ENCODE data around the gene SRBD1.
"Not testable (repeated sequence)": the region's sequence is repeated elsewhere in the genome, so short reads cannot be mapped to it uniquely, and the experiment has no call there.

SRBD1 gene

GRCh38 chr2:45460825-45461224 lies 150.2 kb downstream of the SRBD1 start:
- DNase-seq: no peak

GRCh38 chr2:45459860-45460259 lies 151.2 kb downstream of the SRBD1 start:
- no peak for DNase-seq

- DNase-seq: no peak
Measured at GRCh38 chr2:45458909-45459563, 152.0 kb downstream of the SRBD1 start.

- DNase-seq: no peak
Measured at GRCh38 chr2:45457211-45457945, 153.7 kb downstream of the SRBD1 start.

GRCh38 chr2:45452866-45453265 lies 158.2 kb downstream of the SRBD1 start:
- no peak for DNase-seq

- DNase-seq: no peak
Measured at GRCh38 chr2:45450634-45451033, 160.4 kb downstream of the SRBD1 start.

- DNase-seq: no peak
Measured at GRCh38 chr2:45448217-45448616, 162.8 kb downstream of the SRBD1 start.

- DNase-seq: no peak
Measured at GRCh38 chr2:45446016-45446415, 165.1 kb downstream of the SRBD1 start.

- DNase-seq: no peak
Measured at GRCh38 chr2:45445037-45445436, 166.0 kb downstream of the SRBD1 start.

- no peak for DNase-seq
Measured at GRCh38 chr2:45443012-45443411, 168.1 kb downstream of the SRBD1 start.

- no peak for DNase-seq
Measured at GRCh38 chr2:45442026-45442425, 169.0 kb downstream of the SRBD1 start.

GRCh38 chr2:45441571-45441970 lies 169.5 kb downstream of the SRBD1 start:
- DNase-seq: no peak

- DNase-seq: no peak
Measured at GRCh38 chr2:45439788-45440773, 171.0 kb downstream of the SRBD1 start.

- no peak for DNase-seq
Measured at GRCh38 chr2:45438872-45439665, 172.0 kb downstream of the SRBD1 start.

GRCh38 chr2:45436456-45436855 lies 174.6 kb downstream of the SRBD1 start:
- no peak for DNase-seq

- DNase-seq: no peak
Measured at GRCh38 chr2:45435316-45435715, 175.8 kb downstream of the SRBD1 start.

GRCh38 chr2:45433363-45433762 lies 177.7 kb downstream of the SRBD1 start:
- DNase-seq: no peak

- no peak for DNase-seq
Measured at GRCh38 chr2:45432406-45432805, 178.7 kb downstream of the SRBD1 start.

GRCh38 chr2:45426025-45426424 lies 185.0 kb downstream of the SRBD1 start:
- not testable (repeated sequence) for DNase-seq

- DNase-seq: no peak
Measured at GRCh38 chr2:45422921-45423320, 188.1 kb downstream of the SRBD1 start.

- no peak for DNase-seq
Measured at GRCh38 chr2:45418532-45418931, 192.5 kb downstream of the SRBD1 start.

GRCh38 chr2:45415534-45416123 lies 195.4 kb downstream of the SRBD1 start:
- no peak for DNase-seq
